ENCODE data around the gene GLB1L3.
"Not testable (repeated sequence)": the region's sequence is repeated elsewhere in the genome, so short reads cannot be mapped to it uniquely, and the experiment has no call there.

The GLB1L3 gene

GRCh38 chr11:134343646-134344045, 67.5 kb downstream of the GLB1L3 start:
- DNase-seq (ENCODE audit: low read depth in 2 of 2), result no peak

GRCh38 chr11:134344497-134345236, 68.5 kb downstream of the GLB1L3 start:
- not testable (repeated sequence) for DNase-seq (ENCODE audit: low read depth in 2 of 2)

- DNase-seq (ENCODE audit: low read depth in 2 of 2), result no peak
These were observed 69.0 kb downstream of the GLB1L3 start for GRCh38 chr11:134345237-134345550.

DNA sequence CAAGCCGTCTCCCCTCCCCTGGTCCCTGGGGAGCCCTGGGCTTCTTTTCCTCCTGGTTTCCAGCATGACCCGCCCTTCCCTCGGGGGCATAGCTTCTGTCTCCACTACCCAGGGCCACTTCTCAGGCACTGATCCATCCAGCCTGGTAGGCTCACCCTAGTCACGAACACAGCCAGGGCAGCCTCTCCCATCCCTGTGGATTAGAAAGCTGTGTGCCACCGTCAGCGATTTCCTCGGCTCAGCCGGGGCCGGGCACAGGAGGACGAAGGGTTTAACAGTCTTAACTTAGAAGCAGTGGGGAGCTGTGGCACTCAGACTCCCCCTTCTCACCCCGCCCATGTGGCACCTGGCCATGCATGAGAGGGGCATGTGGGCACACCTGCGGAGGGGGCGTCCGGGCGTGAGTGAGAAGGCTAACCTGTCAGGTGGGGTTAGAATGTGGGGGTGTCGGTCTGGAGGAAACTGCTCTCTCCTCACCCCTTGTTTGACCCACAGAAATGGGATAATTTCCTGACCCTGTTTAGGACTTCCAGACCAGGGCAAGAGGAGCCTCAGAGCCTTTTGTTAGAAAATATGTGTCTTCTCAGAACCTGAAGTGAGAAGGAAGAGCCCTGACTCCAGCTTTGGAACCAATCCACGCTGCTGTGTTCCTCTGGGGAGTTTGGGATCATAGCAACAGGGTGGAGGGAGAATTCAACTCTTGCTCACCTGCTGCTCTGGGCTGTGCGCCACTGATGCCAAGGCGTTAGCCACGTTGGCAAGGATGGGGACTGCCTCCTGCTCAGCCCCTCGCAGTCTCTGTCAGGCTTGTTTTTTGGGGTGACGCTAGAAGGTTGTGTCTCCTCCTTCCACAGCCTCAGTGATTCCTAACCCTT, 70.2 kb downstream of the GLB1L3 start:
- DNase-seq (ENCODE audit: low read depth in 2 of 2), result no peak

- no peak for DNase-seq (ENCODE audit: low read depth in 2 of 2)
These were observed 70.8 kb downstream of the GLB1L3 start for GRCh38 chr11:134346976-134347350.

DNA sequence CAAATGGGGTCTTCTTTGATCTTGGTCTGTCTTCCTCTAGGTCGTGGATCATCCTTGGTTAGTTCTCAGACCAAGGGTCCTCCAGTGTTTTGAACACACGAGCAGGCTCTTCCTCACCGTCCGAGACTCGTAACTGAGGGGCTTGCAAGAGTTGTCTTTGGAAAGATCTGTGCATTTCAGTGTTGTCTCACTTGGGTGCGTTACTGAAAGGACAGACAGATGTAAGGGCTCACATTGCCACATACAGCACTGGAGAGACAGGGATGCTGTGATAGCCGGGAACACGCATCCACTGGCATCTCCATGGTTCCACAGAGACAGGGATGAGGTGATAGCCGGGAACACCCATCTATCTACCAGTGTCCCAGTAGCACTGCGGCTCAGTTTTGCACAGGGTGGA, 71.3 kb downstream of the GLB1L3 start:
- no peak for DNase-seq (ENCODE audit: low read depth in 2 of 2)

GRCh38 chr11:134349109-134349801, 73.1 kb downstream of the GLB1L3 start:
- no peak for DNase-seq (ENCODE audit: low read depth in 2 of 2)

- DNase-seq (ENCODE audit: low read depth in 2 of 2), result no peak
These were observed 73.7 kb downstream of the GLB1L3 start for GRCh38 chr11:134349802-134350355.

GRCh38 chr11:134350381-134350780, 74.2 kb downstream of the GLB1L3 start:
- DNase-seq (ENCODE audit: low read depth in 2 of 2), result no peak

DNA sequence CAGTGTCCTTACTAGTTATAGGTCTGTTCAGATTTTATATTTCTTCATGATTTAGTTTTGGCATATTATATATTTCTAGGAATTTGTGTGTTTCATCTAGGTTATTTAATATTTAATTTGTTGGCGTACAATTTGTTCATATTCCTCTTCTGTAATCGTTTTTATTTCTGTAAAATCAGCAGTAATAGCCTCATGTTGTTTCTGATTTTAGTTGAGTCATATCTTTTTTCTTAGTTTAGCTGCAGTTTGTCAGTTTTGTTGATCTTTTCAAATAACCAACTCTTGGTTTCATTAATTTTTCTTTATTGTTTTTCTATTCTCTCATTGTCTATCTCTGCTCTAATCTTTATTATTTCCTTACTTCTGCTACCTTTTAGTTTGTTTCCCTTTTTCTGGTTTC, 75.9 kb downstream of the GLB1L3 start:
- no peak for DNase-seq (ENCODE audit: low read depth in 2 of 2)

DNA sequence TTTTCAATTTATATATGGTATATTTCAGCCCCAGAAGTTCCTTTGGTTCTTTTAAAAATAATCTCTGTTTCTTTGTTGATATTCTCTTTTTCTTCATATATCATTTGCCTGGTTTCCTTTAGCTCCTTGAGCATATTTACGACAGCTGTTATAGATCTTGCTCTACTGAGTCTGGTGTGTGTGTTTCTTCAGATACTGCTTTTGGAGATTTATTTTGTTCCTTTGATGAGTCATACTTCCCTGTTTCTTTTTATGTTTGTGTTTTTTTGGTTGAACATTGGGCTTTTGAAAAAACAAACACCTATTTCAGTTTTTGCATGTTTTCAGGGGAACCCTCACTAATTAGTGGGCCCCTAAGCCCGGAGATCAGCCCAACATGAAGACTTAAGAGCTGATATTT, 79.0 kb downstream of the GLB1L3 start:
- no peak for DNase-seq (ENCODE audit: low read depth in 2 of 2)

- no peak for DNase-seq (ENCODE audit: low read depth in 2 of 2)
These were observed 79.5 kb downstream of the GLB1L3 start for GRCh38 chr11:134355656-134356055.

GRCh38 chr11:134356656-134357544, 80.7 kb downstream of the GLB1L3 start:
- no peak for DNase-seq (ENCODE audit: low read depth in 2 of 2)

GRCh38 chr11:134357545-134357839, 81.3 kb downstream of the GLB1L3 start:
- DNase-seq (ENCODE audit: low read depth in 2 of 2), result no peak

- no peak for DNase-seq (ENCODE audit: low read depth in 2 of 2)
These were observed 82.1 kb downstream of the GLB1L3 start for GRCh38 chr11:134358165-134358855.

GRCh38 chr11:134358856-134359490, 82.8 kb downstream of the GLB1L3 start:
- no peak for DNase-seq (ENCODE audit: low read depth in 2 of 2)

DNA sequence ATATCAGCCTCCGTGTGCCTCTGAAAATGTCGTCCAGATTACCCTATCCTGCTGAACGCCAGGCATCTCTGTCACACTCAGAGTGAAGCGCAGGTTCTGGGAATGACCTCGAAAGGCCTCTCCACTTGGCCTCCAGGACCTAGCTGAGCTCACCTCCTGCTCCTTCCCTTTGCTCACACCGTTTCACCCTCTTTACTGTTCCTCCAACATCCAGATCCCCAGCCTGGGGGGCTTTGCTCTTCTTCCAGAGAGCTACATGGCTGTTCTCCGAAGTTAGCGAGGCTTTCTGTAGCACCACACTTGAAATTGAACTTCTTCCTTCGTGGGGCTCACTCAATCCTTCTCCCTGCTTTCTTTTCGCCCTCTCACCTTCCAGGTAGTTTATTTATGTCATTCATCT, 83.5 kb downstream of the GLB1L3 start:
- DNase-seq (ENCODE audit: low read depth in 2 of 2), result no peak

DNA sequence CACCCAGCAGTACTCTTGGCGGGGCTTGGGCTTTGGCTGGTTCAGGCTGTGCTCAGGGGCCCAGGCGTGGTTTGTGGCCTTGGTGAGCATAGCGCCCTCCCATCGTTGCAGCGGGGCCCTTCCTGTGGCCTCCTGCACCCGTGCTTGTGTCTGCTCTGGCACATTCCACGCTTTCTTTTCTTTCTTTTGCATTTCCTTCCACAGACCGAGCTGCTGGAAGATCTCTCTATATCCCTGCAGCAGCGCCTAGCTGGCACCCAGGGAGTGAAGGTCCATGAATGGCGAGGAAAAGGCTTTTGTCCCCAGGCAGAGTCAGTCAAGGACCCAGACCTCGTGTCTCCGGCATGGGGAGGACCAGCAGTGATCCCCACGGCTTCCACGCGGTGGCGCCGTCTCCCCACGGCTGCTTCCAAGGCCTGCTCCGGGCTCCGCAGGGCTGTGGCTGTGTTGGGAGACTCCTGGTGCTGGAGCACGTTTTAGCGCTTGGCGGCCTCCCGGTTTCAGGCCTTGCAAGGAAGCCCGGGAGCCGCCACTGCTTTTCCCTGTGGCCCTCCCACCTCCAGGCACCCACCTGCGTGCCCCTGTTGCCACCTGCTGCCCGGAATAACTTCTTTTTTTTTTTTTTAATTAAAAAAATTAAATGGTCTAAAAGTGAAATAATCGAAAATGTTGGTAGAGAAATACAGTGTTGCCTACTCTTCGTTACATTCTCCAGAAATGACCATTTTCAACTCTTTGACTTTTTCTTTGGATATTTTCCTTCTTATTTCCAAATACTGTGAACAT, 84.1 kb downstream of the GLB1L3 start:
- peak; percentile 46 to 51 for DNase-seq (ENCODE audit: low read depth in 2 of 2)

GRCh38 chr11:134361661-134362060, 85.5 kb downstream of the GLB1L3 start:
- no peak for DNase-seq (ENCODE audit: low read depth in 2 of 2)
